Hepatocyte (in vitro differentiated cells): ENCODE results near the gene KCNB1. TPM values are rescaled to one million over a fixed set of nuclear protein-coding genes. Genes with fewer than 3 reads are reported as not detected.

Experiments
- DNase-seq: peaks from one replicate; pipeline ENCODE4 v3.0.0-alpha.2; 2016; ENCODE audit warnings: low spot score
- H2AFZ ChIP-seq: fragments of 200-600 bp; sonication (generic); 2 replicates; pipeline ENCODE4 v1.6.0; 2016; ENCODE audit warnings: antibody characterized with exemption, mild to moderate bottlenecking
- H3K27ac ChIP-seq: fragments of 200-600 bp; sonication (generic); 2 replicates; pipeline ENCODE4 v1.5.1; 2016; ENCODE audit warnings: mild to moderate bottlenecking
- H3K27me3 ChIP-seq: fragments of 200-600 bp; sonication (generic); 2 replicates; pipeline ENCODE4 v1.6.1; 2016
- H3K36me3 ChIP-seq: fragments of 200-600 bp; sonication (generic); replicated peaks from 2 replicates; pipeline ENCODE4 v1.5.1; 2016; ENCODE audit warnings: low read depth; ENCODE audit not compliant: insufficient read depth
- H3K4me1 ChIP-seq: fragments of 200-600 bp; sonication (generic); 2 replicates; pipeline ENCODE4 v1.5.1; 2016; ENCODE audit warnings: mild to moderate bottlenecking, moderate library complexity; ENCODE audit not compliant: insufficient read depth
- H3K4me2 ChIP-seq: fragments of 200-600 bp; sonication (generic); 2 replicates; pipeline ENCODE4 v1.6.0; 2016
- H3K4me3 ChIP-seq: fragments of 200-600 bp; sonication (generic); 2 replicates; pipeline ENCODE4 v1.5.1; 2016; ENCODE audit warnings: mild to moderate bottlenecking
- H3K79me2 ChIP-seq: fragments of 200-600 bp; sonication (generic); 2 replicates; pipeline ENCODE4 v1.6.0; 2017; ENCODE audit warnings: mild to moderate bottlenecking
- H3K9me2 ChIP-seq: fragments of 200-600 bp; sonication (generic); replicated peaks from 2 replicates; pipeline ENCODE4 v1.6.0; 2017; ENCODE audit warnings: mild to moderate bottlenecking; ENCODE audit not compliant: insufficient read depth
- H3K9me3 ChIP-seq: fragments of 200-600 bp; sonication (generic); 2 replicates; pipeline ENCODE4 v1.5.1; 2016; ENCODE audit warnings: low read depth, mild to moderate bottlenecking
- H4K20me1 ChIP-seq: fragments of 200-600 bp; sonication (generic); 2 replicates; pipeline ENCODE4 v1.6.0; 2016; ENCODE audit warnings: mild to moderate bottlenecking; ENCODE audit not compliant: insufficient read depth, poor library complexity, severe bottlenecking
- CTCF ChIP-seq: fragments of 200-600 bp; sonication (generic); IDR thresholded peaks from 2 replicates; pipeline ENCODE4 v1.5.1; 2016; ENCODE audit warnings: antibody characterized with exemption, mild to moderate bottlenecking; ENCODE audit not compliant: poor library complexity
- EZH2 ChIP-seq: fragments of 200-600 bp; sonication (generic); IDR thresholded peaks from 2 replicates; pipeline ENCODE4 v1.6.1; 2016; ENCODE audit warnings: antibody characterized with exemption, mild to moderate bottlenecking, borderline replicate concordance
- EZH2phosphoT487 ChIP-seq: fragments of 200-600 bp; sonication (generic); IDR thresholded peaks from one replicate; pipeline ENCODE4 v1.6.1; 2018; ENCODE audit warnings: antibody characterized with exemption, mild to moderate bottlenecking, low read depth, moderate library complexity; ENCODE audit not compliant: unreplicated experiment, severe bottlenecking
- WGBS: methylation state at CpG from one replicate; pipeline ENCODE4 v1.1.6; 2016; ENCODE audit warnings: low lambda C conversion rate; ENCODE audit errors: missing lambda C conversion rate; 5-methylcytosine and 5-hydroxymethylcytosine counted together
- polyA plus RNA-seq: library from polyadenylated mRNA; unstranded; fragments of >200 nt; fragmentation: Nextera tagmentation; extraction: Ambion mirVana; gene quantifications from 2 replicates; pipeline ENCODE4 v1.2.1, GENCODE V29; 2016
- total RNA-seq: library from RNA; depleted of rRNA; stranded (reverse); fragments of >200 nt; gene quantifications from 2 replicates; pipeline ENCODE4 v1.2.3, GENCODE V29; 2014

Gene KCNB1
- total and polyA plus RNA-seq, 2 experiments from 2014 or later, result 0.37 to 1.5 TPM

- no peak overlapping the region for H3K4me2 ChIP-seq
Measured at GRCh38 chr20:49507741-49508434, 25.4 kb upstream of the KCNB1 start.

DNA sequence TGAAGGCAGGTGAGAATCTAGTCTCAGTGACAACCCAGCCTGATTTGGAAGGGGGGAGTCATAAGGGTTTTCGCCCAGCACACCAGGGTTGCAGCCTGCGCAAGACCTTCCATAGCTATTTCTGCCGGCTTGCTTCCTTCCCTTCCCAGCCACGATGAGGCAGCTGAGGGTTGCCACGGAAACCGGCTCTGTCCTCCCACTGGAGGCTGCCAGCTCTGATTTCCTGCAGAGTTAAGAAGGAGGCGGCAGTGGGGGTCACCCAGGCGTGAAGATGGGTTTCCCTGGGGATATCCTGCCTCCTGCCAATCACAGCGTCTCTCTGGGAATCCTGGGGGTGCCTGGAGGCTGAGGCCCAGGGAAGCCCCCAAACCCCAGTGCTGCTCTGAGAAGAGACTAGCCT is 23.1 kb upstream of the KCNB1 start:
- TF ChIP-seq EZH2 (no peak), EZH2phosphoT487 (no peak), CTCF (no peak)
- Histone ChIP-seq H3K36me3 (no peaks in the 10 kb centered on the region), H3K9me2 (no peaks in the 10 kb centered on the region), H4K20me1 (no peaks in the 10 kb centered on the region), H3K4me3 (no peak overlapping the region), H3K27ac (no peak overlapping the region), H3K4me1 (peaks cover 4% of the 10 kb centered on the region), H3K4me2 (no peak overlapping the region), H3K27me3 (no peaks in the 10 kb centered on the region), H3K79me2 (no peaks in the 10 kb centered on the region), H2AFZ (no peak overlapping the region), H3K9me3 (no peaks in the 10 kb centered on the region)
- WGBS, result 52% methylated on average over 9 of the region's 9 CpGs
- DNase-seq, result peak; percentile 58

More at GRCh38 chr20:49507741-49508434, 25.4 kb upstream of the KCNB1 start:
- WGBS, result 92% methylated on average over 21 of the region's 21 CpGs
- Histone ChIP-seq H3K4me1 (peaks cover 10% of the 10 kb centered on the region), H3K36me3 (no peaks in the 10 kb centered on the region), H3K27me3 (no peaks in the 10 kb centered on the region), H3K27ac (no peak overlapping the region), H4K20me1 (no peaks in the 10 kb centered on the region), H3K79me2 (no peaks in the 10 kb centered on the region), H3K9me3 (no peaks in the 10 kb centered on the region), H3K9me2 (no peaks in the 10 kb centered on the region), H3K4me3 (no peak overlapping the region), H2AFZ (no peak overlapping the region)
- TF ChIP-seq EZH2, result no peak
- no peak for TF ChIP-seq EZH2phosphoT487
- TF ChIP-seq CTCF, result no peak
- DNase-seq, result no peak

GRCh38 chr20:49503176-49503575 is 20.7 kb upstream of the KCNB1 start:
- H3K27me3 ChIP-seq, result no peaks in the 10 kb centered on the region
- H3K9me3 ChIP-seq, result no peaks in the 10 kb centered on the region
- H3K4me3 ChIP-seq, result no peak overlapping the region
- no peak overlapping the region for H2AFZ ChIP-seq
- 76% methylated on average over 6 of the region's 6 CpGs for WGBS
- H3K36me3 ChIP-seq, result no peaks in the 10 kb centered on the region
- H3K4me1 ChIP-seq, result no peaks in the 10 kb centered on the region
- no peaks in the 10 kb centered on the region for H4K20me1 ChIP-seq
- no peak overlapping the region for H3K4me2 ChIP-seq
- TF ChIP-seq CTCF (no peak), EZH2 (no peak), EZH2phosphoT487 (no peak)
- H3K27ac ChIP-seq, result no peak overlapping the region
- no peaks in the 10 kb centered on the region for H3K9me2 ChIP-seq
- H3K79me2 ChIP-seq, result no peaks in the 10 kb centered on the region
- no peak for DNase-seq
